K562 (cell line): ENCODE results near the gene DUS1L. TPM values are rescaled to one million over a fixed set of nuclear protein-coding genes. Genes with fewer than 3 reads are reported as not detected.

Experiments
- BHLHE40 ChIP-seq: IDR thresholded peaks from 2 replicates; pipeline ENCODE4 v1.6.1; 2011; ENCODE audit warnings: low read length, improper control_type of control experiment
- CHD7 ChIP-seq: fragments of 200-600 bp; sonication (generic); IDR thresholded peaks from one replicate; pipeline ENCODE4 v1.6.1; 2012; ENCODE audit warnings: mild to moderate bottlenecking, low read depth, low read length, inconsistent platforms
- DIDO1 ChIP-seq: fragments of 450-650 bp; IDR thresholded peaks from 2 replicates; pipeline ENCODE4 v1.6.1; 2016; ENCODE audit warnings: low read depth, missing biosample characterization, missing genetic modification characterization
- EP400 ChIP-seq: fragments of 450-650 bp; IDR thresholded peaks from 2 replicates; pipeline ENCODE4 v1.6.1; 2017; ENCODE audit warnings: antibody characterized with exemption, mild to moderate bottlenecking, moderate library complexity
- ERF ChIP-seq: fragments of 450-650 bp; formaldehyde crosslinking; IDR thresholded peaks from 2 replicates; pipeline ENCODE4 v1.4.0; 2020; ENCODE audit warnings: mild to moderate bottlenecking, mixed read lengths
- GATAD2A ChIP-seq: fragments of 450-650 bp; IDR thresholded peaks from 2 replicates; pipeline ENCODE4 v1.6.1; 2017
- MAZ ChIP-seq, 2 experiments: fragments of 450-650 bp in 1 of 2; sonication (generic) in 1 of 2; formaldehyde crosslinking; IDR thresholded peaks in 1 of 2; conservative IDR thresholded peaks in 1 of 2; 2 replicates each; pipeline versions ENCODE4 v1.4.0 to v1.5.0; 2020; ENCODE audit warnings: mild to moderate bottlenecking in 1 of 2, missing genetic modification reagents in 1 of 2
- PML ChIP-seq: IDR thresholded peaks from 2 replicates; pipeline ENCODE4 v1.6.1; 2012; ENCODE audit warnings: low read length, inconsistent platforms
- PURB ChIP-seq: sonication (generic); formaldehyde crosslinking; IDR thresholded peaks from 2 replicates; pipeline ENCODE4 v1.9.0; 2021; ENCODE audit warnings: low read depth, mild to moderate bottlenecking, missing genetic modification reagents
- RBBP5 ChIP-seq: fragments of 200-600 bp; sonication (generic); IDR thresholded peaks from 2 replicates; pipeline ENCODE4 v1.6.1; 2012; ENCODE audit warnings: borderline replicate concordance, mild to moderate bottlenecking, low read length, control low read depth, inconsistent platforms; ENCODE audit not compliant: insufficient read depth, poor library complexity, severe bottlenecking
- SP1 ChIP-seq: sonication (generic); formaldehyde crosslinking; IDR thresholded peaks from 2 replicates; pipeline ENCODE4 v1.8.1; 2022; ENCODE audit warnings: mild to moderate bottlenecking, missing genetic modification reagents
- TBP ChIP-seq: optimal IDR thresholded peaks from 2 replicates; pipeline ENCODE3; 2011; ENCODE audit warnings: low read depth, low read length, improper control_type of control experiment
- THRAP3 ChIP-seq: fragments of 450-650 bp; IDR thresholded peaks from 2 replicates; pipeline ENCODE4 v1.6.1; 2016; ENCODE audit warnings: mild to moderate bottlenecking, inconsistent platforms, borderline replicate concordance
- ZNF197 ChIP-seq: fragments of 200-800 bp; sonication (Bioruptor generic); IDR thresholded peaks from 2 replicates; pipeline ENCODE4 v1.6.1; 2016; ENCODE audit warnings: low read depth, missing genetic modification characterization, missing compliant biosample characterization
- polyA plus RNA-seq, 8 experiments: library from polyadenylated mRNA; depleted of rRNA in 4 of 8; stranded (reverse) in 5 of 8; unstranded in 3 of 8; fragments of >200 nt; fragmentation: Nextera tagmentation in 2 of 8; fragmentation: Illumina TruSeq in 1 of 8; extraction: Ambion mirVana in 2 of 8; extraction: Trizol in 1 of 8; gene quantifications; 2 replicates each; pipeline versions ENCODE4 v1.2.1 to v1.2.3, GENCODE V29; 2011 to 2014; ENCODE audit warnings: inconsistent platforms in 1 of 8, missing spikeins in 1 of 8
- total RNA-seq, 7 experiments: library from RNA; depleted of rRNA in 6 of 7; stranded (reverse); fragments of >200 nt in 6 of 7; fragmentation: Illumina TruSeq in 2 of 7; extraction: Trizol in 2 of 7; gene quantifications; 2 replicates each; pipeline versions ENCODE4 v1.2.1 to v1.2.3, GENCODE V29; 2011 to 2021; ENCODE audit warnings: low replicate concordance in 1 of 7
- TF ChIP-seq, protein P1 (sequence below): fragments of 450-650 bp; IDR thresholded peaks from 2 replicates; pipeline ENCODE4 v1.6.1; 2014; ENCODE audit warnings: low read depth, mild to moderate bottlenecking, moderate library complexity, borderline replicate concordance

DUS1L gene
- total and polyA plus RNA-seq, 9 of the 15 experiments (the other 6 are each of a cell fraction or from before 2014, with no cell fraction given): 7.8 to 210 (median 83.9) TPM

- TF ChIP-seq CHD7 (peak; percentile 25), RBBP5 (peak; percentile 91), GATAD2A (0 out of 2 replicates have a peak, but pooled peaks have one; percentile 48), PML (no peak), SP1 (CRISPR knock-in tag) (peak; percentile 82), MAZ (CRISPR knock-in tag; conservative IDR thresholded peaks at IDR 0.05 in 1 of 2, IDR thresholded peaks at IDR 0.05 in 1 of 2) (peak; percentile 83 to 88), BHLHE40 (0 out of 2 replicates have a peak, but pooled peaks have one; percentile 20), DIDO1 (0 out of 2 replicates have a peak, but pooled peaks have one; percentile 55), ERF (peak; percentile 92; the same call in 1 of the 2 replicates), EP400 (peak; percentile 64; the same call in 1 of the 2 replicates), PURB (CRISPR knock-in tag) (no peak), ZNF197 (CRISPR knock-in tag) (no peak), TBP (peak; percentile 86), THRAP3 (0 out of 2 replicates have a peak, but pooled peaks have one; percentile 52)
- TF ChIP-seq, protein P1, sequence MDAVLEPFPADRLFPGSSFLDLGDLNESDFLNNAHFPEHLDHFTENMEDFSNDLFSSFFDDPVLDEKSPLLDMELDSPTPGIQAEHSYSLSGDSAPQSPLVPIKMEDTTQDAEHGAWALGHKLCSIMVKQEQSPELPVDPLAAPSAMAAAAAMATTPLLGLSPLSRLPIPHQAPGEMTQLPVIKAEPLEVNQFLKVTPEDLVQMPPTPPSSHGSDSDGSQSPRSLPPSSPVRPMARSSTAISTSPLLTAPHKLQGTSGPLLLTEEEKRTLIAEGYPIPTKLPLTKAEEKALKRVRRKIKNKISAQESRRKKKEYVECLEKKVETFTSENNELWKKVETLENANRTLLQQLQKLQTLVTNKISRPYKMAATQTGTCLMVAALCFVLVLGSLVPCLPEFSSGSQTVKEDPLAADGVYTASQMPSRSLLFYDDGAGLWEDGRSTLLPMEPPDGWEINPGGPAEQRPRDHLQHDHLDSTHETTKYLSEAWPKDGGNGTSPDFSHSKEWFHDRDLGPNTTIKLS: 0 out of 2 replicates have a peak, but pooled peaks have one; percentile 59
Observed at GRCh38 chr17:82065638-82066303, at the start of gene DUS1L (continued).
